Measurements from ENCODE around the gene KIFAP3.
"Not testable (repeated sequence)": the region's sequence is repeated elsewhere in the genome, so short reads cannot be mapped to it uniquely, and the experiment has no call there.

KIFAP3 gene

GRCh38 chr1:170063109-170063826 lies 11.2 kb downstream of the KIFAP3 start:
- DNase-seq: no peak

- DNase-seq: not testable (repeated sequence)
Observed at GRCh38 chr1:170061676-170062075, 12.8 kb downstream of the KIFAP3 start.

- not testable (repeated sequence) for DNase-seq
Observed at GRCh38 chr1:170060015-170060520, 14.4 kb downstream of the KIFAP3 start.

GRCh38 chr1:170049176-170049800 lies 25.2 kb downstream of the KIFAP3 start:
- DNase-seq: no peak

- DNase-seq: no peak
Observed at GRCh38 chr1:170048515-170048914, 26.0 kb downstream of the KIFAP3 start.

- DNase-seq: no peak
Observed at GRCh38 chr1:170044187-170044586, 30.3 kb downstream of the KIFAP3 start.

- DNase-seq: no peak
Observed at GRCh38 chr1:170041423-170042192, 32.9 kb downstream of the KIFAP3 start.

GRCh38 chr1:170032531-170033280 lies 41.8 kb downstream of the KIFAP3 start:
- no peak for DNase-seq

- no peak for DNase-seq
Observed at GRCh38 chr1:170030212-170030611, 44.3 kb downstream of the KIFAP3 start.

- DNase-seq: no peak
Observed at GRCh38 chr1:170027760-170028159, 46.7 kb downstream of the KIFAP3 start.

- DNase-seq: no peak
Observed at GRCh38 chr1:170020859-170021258, 53.6 kb downstream of the KIFAP3 start.

GRCh38 chr1:170017478-170017877 lies 57.0 kb downstream of the KIFAP3 start:
- DNase-seq: no peak

- no peak for DNase-seq
Observed at GRCh38 chr1:170012920-170013319, 61.6 kb downstream of the KIFAP3 start.

GRCh38 chr1:170010443-170010842 lies 64.1 kb downstream of the KIFAP3 start:
- no peak for DNase-seq

- DNase-seq: no peak
Observed at GRCh38 chr1:170009551-170009950, 64.9 kb downstream of the KIFAP3 start.

GRCh38 chr1:170008745-170009144 lies 65.8 kb downstream of the KIFAP3 start:
- not testable (repeated sequence) for DNase-seq

GRCh38 chr1:170003270-170003835 lies 71.1 kb downstream of the KIFAP3 start:
- not testable (repeated sequence) for DNase-seq

GRCh38 chr1:170001266-170001665 lies 73.2 kb downstream of the KIFAP3 start:
- DNase-seq: no peak

GRCh38 chr1:169999761-170000160 lies 74.7 kb downstream of the KIFAP3 start:
- no peak for DNase-seq

- DNase-seq: no peak
Observed at GRCh38 chr1:169999331-169999741, 75.2 kb downstream of the KIFAP3 start.

GRCh38 chr1:169995993-169996392 lies 78.5 kb downstream of the KIFAP3 start:
- no peak for DNase-seq

- DNase-seq: no peak
Observed at GRCh38 chr1:169989246-169989645, 85.2 kb downstream of the KIFAP3 start.

- DNase-seq: no peak
Observed at GRCh38 chr1:169985757-169986156, 88.7 kb downstream of the KIFAP3 start.
